ENCODE measurements around the gene NGFR. TPM values are rescaled to one million over a fixed set of nuclear protein-coding genes. Genes with fewer than 3 reads are reported as not detected.

NGFR gene
- total RNA-seq, 1 experiment from 2014 or later, result 1.6 TPM

DNA sequence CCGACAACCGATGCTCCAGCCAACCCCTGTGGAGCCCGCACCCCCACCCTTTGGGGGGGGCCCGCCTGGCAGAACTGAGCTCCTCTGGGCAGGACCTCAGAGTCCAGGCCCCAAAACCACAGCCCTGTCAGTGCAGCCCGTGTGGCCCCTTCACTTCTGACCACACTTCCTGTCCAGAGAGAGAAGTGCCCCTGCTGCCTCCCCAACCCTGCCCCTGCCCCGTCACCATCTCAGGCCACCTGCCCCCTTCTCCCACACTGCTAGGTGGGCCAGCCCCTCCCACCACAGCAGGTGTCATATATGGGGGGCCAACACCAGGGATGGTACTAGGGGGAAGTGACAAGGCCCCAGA, 17.9 kb downstream of the NGFR start:
- Histone ChIP-seq H3K27me3 (ENCODE audit: control insufficient read depth, insufficient read depth, low read length) (no peaks in the 10 kb centered on the region), H3K27ac (ENCODE audit: low read length) (no peak overlapping the region), H3K4me3 (ENCODE audit: low read depth in 2 of 2, low read length in 2 of 2) (no peak overlapping the region), H3K36me3 (ENCODE audit: control insufficient read depth, insufficient read depth, low read length) (no peaks in the 10 kb centered on the region), H3K4me1 (ENCODE audit: control insufficient read depth, insufficient read depth, low read length) (peaks cover 27% of the 10 kb centered on the region), H3K9me3 (ENCODE audit: control insufficient read depth, insufficient read depth, low read depth, low read length) (no peaks in the 10 kb centered on the region)
- ChIA-PET POLR2A (no interaction called here), CTCF (no interaction called here)
- no peak for DNase-seq (ENCODE audit: low read depth, low spot score)
- TF ChIP-seq CTCF (IDR thresholded peaks at IDR 0.05) (no peak), POLR2AphosphoS5 (IDR thresholded peaks at IDR 0.05; ENCODE audit: low read depth, low read length) (no peak), REST (IDR thresholded peaks at IDR 0.05; ENCODE audit: insufficient read depth in 1 of 2, low read depth in 2 of 2, low read length in 1 of 2) (no peak), TCF7L2 (IDR thresholded peaks at IDR 0.05; ENCODE audit: low read depth, low read length) (no peak), SIN3A (IDR thresholded peaks at IDR 0.05; ENCODE audit: borderline replicate concordance, insufficient read depth, low read depth, low read length) (no peak)
- in situ Hi-C loops (cut with HindIII; ENCODE audit: low pct_unique_long_range_greater_than_20kb, low sequenced_read_pairs), result no loop called here
- ATAC-seq, result no peak
- BruUV-seq (replicated peaks), result no TSS peak
- intact Hi-C loops (cut with micrococcal nuclease; ENCODE audit: unreplicated experiment), result no loop called here

DNA sequence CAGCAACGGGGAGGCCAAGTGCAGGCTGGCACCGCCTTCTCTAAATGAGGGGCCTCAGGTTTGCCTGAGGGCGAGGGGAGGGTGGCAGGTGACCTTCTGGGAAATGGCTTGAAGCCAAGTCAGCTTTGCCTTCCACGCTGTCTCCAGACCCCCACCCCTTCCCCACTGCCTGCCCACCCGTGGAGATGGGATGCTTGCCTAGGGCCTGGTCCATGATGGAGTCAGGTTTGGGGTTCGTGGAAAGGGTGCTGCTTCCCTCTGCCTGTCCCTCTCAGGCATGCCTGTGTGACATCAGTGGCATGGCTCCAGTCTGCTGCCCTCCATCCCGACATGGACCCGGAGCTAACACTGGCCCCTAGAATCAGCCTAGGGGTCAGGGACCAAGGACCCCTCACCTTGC, 18.5 kb downstream of the NGFR start:
- no peak for DNase-seq (ENCODE audit: low read depth, low spot score)

More for the DNA sequence above, 18.5 kb downstream of the NGFR start:
- ChIA-PET CTCF (interaction anchor here (0.5 to 0.6 kb wide), 2 partner anchors 149 to 1579 kb away, joined by 3 to 4 read pairs; no protein-coding TSS in a partner anchor), POLR2A (no interaction called here)
- in situ Hi-C loops (cut with HindIII; ENCODE audit: low pct_unique_long_range_greater_than_20kb, low sequenced_read_pairs), result no loop called here
- no TSS peak for BruUV-seq (replicated peaks)
- Histone ChIP-seq H3K36me3 (ENCODE audit: control insufficient read depth, insufficient read depth, low read length) (no peaks in the 10 kb centered on the region), H3K9me3 (ENCODE audit: control insufficient read depth, insufficient read depth, low read depth, low read length) (no peaks in the 10 kb centered on the region), H3K27me3 (ENCODE audit: control insufficient read depth, insufficient read depth, low read length) (no peaks in the 10 kb centered on the region), H3K4me3 (ENCODE audit: low read depth in 2 of 2, low read length in 2 of 2) (no peak overlapping the region), H3K27ac (ENCODE audit: low read length) (no peak overlapping the region), H3K4me1 (ENCODE audit: control insufficient read depth, insufficient read depth, low read length) (peaks cover 21% of the 10 kb centered on the region)
- no peak for ATAC-seq
- TF ChIP-seq SIN3A (IDR thresholded peaks at IDR 0.05; ENCODE audit: borderline replicate concordance, insufficient read depth, low read depth, low read length), result no peak
- TF ChIP-seq REST (IDR thresholded peaks at IDR 0.05; ENCODE audit: insufficient read depth in 1 of 2, low read depth in 2 of 2, low read length in 1 of 2), result no peak
- no peak for TF ChIP-seq POLR2AphosphoS5 (IDR thresholded peaks at IDR 0.05; ENCODE audit: low read depth, low read length)
- no peak for TF ChIP-seq TCF7L2 (IDR thresholded peaks at IDR 0.05; ENCODE audit: low read depth, low read length)
- no peak for TF ChIP-seq CTCF (IDR thresholded peaks at IDR 0.05)
- intact Hi-C loops (cut with micrococcal nuclease; ENCODE audit: unreplicated experiment), result no loop called here
